HG03354 (cell line): ENCODE measurements around the gene MAPKAP1.

Experiments used
- ATAC-seq: cut with Tn5 transposase; IDR thresholded peaks from one replicate; pipeline ENCODE4 v1.9.1; 2021; ENCODE audit warnings: mild to moderate bottlenecking; ENCODE audit not compliant: unreplicated experiment, poor library complexity, severe bottlenecking

MAPKAP1 gene

DNA sequence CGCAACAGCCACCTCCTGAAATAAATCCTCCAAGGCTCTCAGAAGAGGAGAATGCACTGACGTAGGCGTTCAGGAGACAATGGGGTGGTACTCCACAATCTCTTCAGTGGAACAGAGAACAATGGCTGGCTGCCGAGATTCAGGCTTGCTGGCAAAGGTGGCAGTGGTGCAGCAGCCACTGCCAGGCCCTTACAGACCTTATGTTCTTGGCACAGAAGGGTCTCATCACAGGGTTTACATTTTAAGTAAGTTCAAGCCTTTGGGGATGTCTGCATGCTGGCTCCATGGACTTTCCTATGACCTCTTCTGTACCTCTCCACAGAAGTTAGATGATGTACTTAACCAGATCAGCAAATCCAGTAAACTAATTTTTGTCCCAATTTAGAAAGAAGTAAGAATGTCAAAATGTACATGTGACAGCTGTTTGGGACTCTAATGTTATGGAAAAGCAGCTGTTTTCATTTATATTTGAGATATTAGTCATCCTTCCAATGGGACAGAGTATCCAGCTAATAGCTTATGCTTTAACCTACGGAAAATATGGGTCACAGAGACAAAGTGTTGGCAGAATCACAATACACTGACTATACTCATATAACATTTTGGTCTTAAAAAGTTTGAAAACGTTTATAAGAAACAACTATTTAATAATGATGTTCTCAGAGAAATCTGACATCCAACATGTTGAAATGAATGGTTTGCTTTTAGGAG, 180.9 kb downstream of the MAPKAP1 start:
- no peak for ATAC-seq

DNA sequence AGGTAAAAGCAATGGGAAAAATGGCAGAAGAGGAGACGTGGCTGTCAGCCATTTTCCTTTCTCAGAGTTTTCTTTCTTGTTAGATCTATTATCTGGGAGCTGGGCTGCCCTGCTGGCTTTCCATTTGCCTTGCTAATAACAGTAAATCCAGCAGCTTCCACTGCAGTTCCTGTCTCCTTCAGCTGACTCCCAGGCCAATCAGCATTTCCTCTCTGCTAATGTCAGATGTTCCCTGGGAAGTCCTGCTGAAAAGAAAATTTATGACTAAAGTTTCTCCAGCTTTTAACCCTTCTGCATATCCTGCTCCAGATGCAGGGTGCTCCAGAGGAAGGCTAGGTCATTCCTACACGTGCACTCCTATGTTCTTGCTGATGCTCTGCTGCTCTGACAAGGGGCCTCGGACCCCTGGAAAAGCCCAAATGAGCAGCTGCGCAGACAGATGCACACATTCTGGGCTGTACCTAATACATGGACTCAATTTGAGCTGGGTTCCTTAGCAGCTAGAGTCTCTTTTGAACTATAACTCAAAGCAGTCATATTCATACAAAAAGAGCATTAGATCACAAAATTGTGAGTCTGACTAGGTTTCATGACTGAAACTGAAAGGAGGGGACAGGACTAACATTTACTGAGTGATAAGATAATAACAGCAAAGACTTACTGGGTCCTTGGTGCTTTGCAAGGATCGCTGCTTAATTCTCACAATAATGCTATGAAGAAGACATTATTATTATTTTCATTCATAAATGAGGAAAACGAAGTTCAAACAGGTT, 182.2 kb downstream of the MAPKAP1 start:
- no peak for ATAC-seq

DNA sequence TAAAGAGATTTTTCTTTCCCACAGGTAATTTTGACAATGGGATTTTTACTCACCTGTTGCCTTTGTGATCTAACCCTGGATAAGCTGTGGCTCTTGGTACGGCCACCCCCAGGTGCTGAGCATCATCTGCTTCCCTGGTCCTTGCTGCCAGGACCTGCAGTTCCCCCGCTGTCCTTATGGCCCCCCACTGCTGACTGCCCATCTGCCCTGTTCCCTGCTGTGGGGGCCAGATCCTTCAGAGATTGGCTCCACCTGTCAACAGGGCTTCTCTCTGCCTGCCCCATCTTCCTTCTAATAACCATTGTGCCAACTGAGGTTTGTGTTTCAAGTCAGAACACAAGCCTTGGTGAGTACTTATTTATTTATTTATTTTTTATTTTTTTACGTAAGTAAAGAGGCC, 183.3 kb downstream of the MAPKAP1 start:
- no peak for ATAC-seq

DNA sequence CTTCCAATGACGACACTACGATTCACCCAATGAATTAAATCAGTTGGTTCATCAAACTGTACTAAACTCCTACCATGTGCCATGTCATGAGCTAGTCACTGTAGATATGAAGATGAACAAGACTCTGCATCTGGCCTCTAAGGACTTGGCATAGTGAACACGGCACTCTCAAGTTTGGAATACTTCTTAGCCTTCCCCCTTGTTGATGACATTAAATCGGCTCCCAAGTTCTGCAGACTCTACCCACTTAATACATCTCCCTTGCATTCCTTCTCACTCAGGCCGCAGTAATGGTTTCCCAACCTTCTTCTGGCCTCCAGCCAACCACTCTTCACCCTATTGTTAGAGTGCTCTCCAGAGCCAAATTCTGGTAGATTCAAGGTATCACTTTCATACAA, 184.7 kb downstream of the MAPKAP1 start:
- ATAC-seq = no peak

DNA sequence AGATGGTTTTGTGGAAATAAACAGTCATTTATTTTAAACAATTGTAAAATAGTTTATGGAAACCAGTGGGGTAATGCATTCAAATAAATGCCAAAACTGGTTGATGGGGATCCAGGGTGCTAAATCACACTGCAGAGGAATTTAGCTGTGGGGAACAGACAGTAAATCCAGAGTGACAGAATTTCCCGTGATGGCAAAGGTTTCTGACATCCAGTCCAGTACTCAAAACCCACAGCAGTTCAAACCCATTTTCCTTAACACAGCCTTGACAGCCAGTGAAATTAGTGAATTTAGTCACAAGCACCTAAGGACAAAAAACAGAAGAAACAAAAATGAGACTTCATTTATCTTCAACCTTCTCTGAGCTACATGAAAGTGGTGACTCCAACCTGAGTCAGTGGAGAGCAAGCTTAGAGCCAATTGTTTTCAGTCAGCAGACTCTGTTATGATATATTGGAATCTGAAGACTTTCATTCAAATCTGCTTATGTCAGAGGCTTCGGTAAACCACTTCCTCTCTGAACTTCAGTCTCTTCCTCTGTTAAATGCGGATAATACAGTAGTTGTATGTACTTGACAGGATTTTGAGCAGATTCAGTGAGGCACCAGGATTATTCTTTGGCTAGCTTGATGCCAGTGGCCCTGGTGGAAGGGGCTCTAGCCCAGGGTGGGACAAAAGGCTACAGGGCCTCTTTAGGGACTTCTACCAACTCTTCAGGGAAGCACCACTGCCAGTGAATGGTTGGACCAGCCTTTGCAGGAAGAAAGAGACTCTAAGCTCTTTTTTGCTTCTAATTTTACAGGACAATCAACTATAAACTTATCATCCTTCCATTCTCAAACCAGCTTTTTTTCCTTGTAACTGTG, 185.3 kb downstream of the MAPKAP1 start:
- no peak for ATAC-seq

DNA sequence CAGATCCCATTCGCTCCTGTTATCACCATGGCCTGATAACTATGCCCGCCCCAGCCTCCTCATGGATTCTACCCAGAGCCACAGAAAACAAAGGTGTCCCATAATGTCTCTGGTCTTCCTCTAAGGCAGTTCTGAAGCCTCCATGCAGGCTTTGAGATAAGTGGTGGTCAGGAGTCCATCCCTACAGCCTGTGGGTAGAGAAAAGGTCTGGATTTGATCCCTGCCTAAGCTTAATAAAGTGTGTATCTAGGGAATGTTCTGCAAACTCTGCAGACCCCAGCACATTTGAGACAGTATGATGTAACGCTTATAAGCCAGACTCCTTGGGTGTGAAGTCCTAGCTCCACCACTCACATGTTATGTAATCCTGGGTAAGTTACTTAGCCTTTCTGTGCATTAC, 187.3 kb downstream of the MAPKAP1 start:
- no peak for ATAC-seq

DNA sequence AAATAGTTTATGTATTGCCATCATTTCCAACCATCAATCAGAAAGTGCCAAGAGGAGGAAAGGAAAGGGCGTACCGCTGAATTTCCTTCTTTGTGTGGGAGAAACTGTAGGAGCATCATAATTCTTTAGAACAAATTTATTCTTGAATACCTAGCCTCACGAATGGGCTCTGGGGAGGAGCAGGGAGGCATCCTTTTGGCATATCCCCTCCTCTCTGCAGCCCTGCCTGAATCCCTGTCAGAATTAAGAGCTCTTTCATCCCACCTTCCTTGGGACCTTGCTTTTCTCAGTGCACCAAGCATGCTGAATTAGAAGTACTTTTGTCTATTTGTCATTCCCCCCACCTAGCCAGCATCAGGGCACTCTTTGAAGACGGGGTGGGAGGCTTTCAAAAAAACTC, 189.4 kb downstream of the MAPKAP1 start:
- no peak for ATAC-seq

DNA sequence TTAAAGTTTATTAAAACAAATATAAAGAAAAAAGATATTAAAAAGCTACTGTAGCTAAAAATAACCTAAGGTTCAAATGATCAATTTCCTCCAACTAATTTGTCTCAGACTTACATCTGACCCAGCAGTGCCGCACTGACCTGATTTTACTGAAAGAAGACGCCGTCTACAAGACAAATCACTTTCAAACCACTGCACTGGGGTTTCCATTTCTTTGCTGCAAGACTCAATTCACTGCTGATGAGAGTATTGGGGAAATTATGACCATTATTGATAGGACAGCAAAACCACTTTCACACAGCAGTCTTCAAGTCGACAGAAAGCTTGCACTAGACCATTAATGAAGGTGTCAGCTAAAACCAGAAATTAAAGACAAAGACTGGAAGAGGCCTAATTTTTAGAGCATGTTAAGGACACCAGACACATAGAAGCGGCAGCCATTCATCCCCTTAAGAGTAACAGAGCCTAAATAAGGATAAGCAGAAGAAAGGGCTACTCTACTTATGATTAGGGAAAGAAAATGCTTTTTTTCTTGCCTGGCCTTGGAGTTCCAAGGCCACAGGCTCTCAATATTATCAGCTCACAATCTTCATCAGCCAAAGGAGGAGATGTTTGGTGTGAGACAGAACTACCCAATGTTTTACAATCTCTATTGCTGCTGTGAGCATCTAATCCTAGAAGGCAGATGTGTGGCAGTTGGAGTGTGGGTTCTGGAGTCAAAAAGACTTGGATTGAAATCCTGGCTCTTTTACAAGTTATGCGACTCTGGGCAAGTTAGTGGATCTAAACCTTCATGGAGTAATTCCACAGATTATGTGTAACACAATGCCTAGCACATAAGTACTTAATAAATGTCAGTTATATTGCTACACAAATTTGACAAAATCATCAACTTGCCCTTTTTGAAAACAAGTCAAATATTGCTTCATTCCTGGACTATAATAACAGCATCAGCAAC, 190.7 kb downstream of the MAPKAP1 start:
- ATAC-seq = no peak

DNA sequence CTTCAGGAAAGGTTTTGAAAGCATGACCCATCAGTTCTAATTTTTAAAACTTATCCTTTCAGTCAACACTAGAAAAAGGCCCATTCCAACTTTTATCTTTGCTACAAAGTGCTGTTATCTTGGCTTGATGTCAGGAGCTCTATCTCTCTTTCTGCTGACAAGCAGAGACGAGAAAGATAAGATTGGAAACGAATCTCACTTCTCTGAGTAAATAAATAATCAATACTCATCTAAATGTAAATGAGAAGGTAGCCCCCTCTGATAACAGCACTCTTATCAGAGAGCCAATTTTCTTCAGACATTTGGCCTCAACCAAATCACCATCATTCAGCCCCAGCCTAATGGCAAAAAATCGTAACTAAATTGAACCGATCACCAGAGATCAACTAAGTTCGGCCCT, 191.7 kb downstream of the MAPKAP1 start:
- ATAC-seq = no peak

DNA sequence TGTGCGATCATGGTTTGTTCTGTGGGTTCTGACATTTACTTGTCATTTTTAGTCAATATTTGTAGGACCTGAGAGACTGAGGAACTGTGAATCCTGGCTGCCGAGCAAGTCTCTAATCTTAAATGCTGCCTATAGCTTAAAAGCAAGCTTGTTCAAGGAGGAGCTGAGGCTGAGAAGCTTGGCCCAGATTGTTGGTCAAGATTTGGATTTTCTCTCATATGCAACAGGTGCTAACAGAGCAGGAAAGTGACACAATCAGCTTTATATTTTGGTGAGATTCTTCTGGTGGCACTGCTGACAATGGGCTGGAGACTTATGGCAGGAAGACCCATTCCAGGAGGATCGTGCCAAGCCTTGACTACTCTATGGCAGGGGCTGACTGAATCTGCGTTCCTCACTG, 192.5 kb downstream of the MAPKAP1 start:
- ATAC-seq = no peak

DNA sequence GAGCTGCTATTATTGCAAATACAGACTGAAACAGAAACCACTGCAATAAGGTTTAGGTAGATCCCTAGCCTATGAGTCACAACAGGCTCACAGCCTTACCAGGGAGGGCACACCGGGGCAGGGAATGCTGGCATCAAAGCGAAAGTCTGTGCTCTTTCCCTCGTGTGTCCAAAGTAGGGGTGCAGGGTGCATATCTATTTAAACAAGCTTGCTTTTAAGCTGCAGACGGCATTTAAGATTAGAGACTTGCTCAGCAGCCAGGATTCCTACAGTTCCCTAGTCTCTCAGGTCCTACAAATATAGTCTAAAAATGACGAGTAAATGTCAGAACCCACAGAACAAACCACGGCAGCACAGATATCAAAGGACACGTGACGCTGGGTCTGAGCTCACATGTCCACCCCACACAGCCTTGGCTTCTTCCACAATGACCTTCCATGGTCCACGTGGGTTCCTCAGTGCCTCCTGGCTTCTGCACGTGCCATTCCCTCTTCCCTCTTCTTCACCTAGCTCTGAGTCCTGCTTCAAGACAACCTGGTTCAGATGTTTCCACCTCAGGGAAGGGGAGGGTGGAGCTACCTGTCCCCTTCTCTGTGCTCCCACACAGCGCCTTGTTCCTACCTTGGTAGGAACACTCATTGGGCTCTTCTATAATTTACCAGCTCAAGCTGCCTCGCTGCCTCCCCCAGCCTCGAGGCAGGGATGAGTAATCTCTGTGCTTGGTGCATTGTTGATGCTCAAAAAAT, 193.2 kb downstream of the MAPKAP1 start:
- peak; percentile 82 for ATAC-seq

DNA sequence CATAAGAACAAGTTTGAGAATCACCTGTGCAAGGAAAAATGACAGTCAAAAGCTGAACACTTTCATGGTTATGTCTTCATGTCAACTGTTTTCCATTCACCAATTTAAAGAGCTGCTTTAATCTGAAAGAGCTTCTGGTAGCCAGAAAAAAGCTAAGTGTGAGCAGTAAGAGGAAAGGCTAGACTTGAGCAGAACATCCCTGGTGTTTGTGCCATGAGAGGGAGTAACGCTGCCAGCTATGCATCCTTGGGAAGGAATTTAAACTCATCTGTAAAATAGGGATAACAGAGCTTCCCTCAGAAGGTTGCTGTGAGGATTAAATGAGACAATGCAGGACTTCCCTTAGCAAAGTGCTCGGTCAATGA, 193.7 kb downstream of the MAPKAP1 start:
- peak; percentile 10 for ATAC-seq

DNA sequence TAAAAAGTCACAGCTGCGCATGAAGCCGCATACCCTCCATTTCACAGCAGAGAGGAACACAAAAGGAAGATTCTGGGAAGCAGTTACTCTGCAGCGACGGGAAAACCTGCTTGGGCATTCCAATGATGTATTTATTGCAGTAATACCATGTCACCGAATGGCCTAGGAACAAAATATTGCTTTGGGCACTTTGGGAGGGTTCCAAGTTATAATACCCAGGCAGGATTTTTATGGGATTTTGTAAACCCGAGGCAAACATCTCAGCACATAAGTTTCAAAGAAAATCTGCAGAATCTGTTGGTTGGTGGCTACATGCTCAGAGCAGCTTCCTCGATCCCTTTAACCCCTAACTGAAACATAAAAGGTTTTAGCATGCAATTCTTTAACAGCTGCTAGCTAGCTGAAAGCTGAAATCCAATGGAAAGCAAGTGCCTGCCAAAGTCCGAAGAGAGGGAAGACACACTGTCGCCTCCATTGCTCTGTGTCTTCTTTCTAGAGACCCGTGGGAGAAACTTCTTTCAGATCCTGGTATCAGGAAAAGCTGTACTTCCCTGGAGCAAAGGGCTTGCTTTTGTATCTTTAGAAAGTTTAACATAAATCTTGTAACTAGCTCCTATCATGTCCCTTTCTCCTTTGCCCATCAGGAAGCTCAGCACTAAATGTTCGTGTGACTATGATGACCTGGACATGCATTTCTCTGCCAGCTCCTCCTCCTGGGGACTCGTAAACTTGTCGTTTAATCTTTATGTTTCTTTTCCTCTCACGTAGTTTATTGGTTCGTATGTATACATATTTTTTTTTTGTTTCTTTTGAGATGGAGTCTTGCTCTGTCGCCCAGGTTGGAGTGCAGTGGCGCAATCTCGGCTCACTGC, 195.0 kb downstream of the MAPKAP1 start:
- no peak for ATAC-seq

DNA sequence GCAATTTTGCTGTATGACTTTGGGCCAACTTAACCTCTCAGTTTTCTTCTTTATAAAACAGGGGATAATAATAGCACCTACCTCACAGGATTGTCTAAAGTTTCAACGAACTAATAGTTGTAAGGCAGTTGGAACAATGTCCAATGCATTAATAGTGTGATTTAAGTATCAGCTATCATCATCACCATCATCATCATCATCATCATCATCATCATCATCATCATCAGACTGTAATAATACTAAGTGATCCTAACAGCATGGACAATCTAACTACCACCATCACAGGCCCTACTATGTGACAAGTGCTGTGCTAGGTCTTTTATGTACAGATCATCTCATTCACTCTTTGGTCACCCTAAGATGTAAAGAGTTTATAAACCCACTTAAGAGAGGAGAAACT, 196.0 kb downstream of the MAPKAP1 start:
- ATAC-seq = no peak

DNA sequence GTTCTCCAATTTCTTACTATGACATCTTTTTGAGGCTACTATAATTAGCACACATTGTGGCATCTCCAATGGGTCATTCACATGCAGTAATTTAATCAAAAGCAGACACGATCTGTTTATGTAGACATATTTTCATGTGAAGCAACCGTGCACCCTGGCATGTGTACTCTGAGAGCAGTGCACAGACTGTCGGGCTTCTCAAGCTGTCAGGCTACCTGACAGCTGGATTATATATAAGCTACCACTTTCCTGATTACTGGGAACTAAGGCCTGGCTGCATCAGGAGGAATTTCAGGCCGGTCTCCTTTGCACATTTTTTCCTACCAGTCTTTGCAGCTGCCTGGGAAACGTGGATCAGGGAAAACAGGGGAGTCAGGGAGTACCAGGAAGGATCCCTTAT, 197.5 kb downstream of the MAPKAP1 start:
- no peak for ATAC-seq

DNA sequence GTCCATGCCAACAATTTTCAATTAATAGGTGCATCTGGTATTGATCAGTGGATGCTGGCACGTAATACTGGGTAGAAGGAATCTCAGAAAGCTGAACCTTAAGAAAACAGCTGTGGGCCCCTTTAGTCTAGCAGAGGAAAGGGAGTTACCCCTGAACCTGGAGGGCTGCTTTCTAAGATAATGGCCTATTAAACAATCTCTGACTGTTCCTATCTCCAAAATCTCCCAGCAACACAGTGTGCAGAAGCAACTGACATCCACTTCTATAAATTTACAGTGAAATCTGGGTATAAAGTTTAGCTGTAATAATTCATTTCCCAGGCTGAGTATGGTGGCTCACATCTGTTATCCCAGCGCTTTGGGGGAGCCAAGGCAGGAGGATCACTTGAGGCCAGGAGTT, 198.8 kb downstream of the MAPKAP1 start:
- ATAC-seq = no peak

DNA sequence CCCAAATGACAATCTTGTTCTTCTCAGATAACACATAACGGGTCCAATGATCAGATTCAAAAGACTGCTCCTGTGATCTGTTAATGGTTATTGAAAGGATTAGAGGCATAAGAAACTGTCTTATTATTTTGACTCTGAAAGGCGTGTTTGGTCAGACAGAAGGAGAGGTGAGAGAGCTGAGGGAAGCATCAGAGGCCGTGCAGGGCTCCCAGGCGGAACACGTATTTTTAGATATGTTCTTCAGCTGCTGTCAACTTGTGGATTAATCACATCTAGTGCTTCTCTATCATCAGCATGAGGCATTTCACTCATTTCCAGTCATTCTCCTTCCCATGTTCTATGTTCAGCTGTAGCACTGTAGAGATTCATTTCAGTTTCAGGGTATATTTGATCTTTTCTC, 199.8 kb downstream of the MAPKAP1 start:
- ATAC-seq = no peak

DNA sequence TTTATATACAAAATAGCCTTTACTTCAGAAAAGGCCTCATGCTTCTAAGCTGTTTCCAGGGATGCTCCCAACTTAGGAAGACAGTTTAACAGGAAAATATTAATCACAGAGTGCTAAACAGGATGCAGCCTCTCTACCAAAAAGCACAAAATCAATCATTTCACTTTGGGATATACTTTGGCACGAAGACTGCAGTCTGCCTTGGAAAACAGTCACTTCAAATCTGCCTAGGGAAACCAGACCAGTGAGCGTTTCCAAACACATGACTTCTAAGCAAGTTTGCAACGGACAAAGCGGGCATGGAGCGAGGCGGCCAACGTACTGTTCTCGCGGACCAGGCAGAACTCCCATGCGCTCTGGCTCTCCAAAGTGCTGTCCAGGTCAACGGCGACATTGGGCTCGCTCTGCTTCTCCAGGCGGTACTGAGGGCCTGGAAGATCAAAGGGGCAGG, 201.0 kb downstream of the MAPKAP1 start:
- no peak for ATAC-seq
